B cell (primary cell): ENCODE results near the gene TPSB2.

Experiments
- CTCF ChIP-seq: fragments of 200-600 bp; IDR thresholded peaks from one replicate; pipeline ENCODE4 v1.8.0; 2022; ENCODE audit warnings: antibody characterized with exemption, mild to moderate bottlenecking
- EZH2 ChIP-seq: IDR thresholded peaks from 2 replicates; pipeline ENCODE4 v1.6.1; 2012; ENCODE audit warnings: borderline replicate concordance, low read depth, mild to moderate bottlenecking, moderate library complexity, low read length; ENCODE audit not compliant: insufficient read depth, poor library complexity, severe bottlenecking

DNA sequence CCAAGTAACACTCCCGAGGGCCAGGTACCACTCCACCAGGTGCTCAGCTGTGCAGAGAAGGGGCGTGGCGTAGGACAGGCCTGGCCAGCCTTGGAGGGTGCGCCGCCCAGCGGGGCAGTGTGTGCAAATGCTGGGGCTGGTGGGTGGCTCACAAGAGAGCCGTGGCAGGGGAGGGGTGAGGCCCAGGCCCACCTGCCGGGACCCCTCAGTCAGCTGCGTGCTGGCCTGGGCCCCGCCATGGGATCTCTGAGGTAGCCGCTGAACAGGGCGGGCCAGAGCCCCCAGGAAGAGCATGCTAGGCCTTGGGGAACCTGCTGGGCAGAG lies 13.7 kb downstream of the TPSB2 start:
- TF ChIP-seq CTCF (no peak), EZH2 (no peak)
